ENCODE results near the gene ZNF212. TPM values are rescaled to one million over a fixed set of nuclear protein-coding genes. Genes with fewer than 3 reads are reported as not detected.
A peak's percentile ranks its signal among the peaks of the same experiment; 100 is the strongest.

Gene ZNF212
- 10 to 100 TPM in 3 of 4 donors, 1 to 10 TPM in 1; 9.0 to 25.0 (median 14.0) TPM for total RNA-seq

DNA sequence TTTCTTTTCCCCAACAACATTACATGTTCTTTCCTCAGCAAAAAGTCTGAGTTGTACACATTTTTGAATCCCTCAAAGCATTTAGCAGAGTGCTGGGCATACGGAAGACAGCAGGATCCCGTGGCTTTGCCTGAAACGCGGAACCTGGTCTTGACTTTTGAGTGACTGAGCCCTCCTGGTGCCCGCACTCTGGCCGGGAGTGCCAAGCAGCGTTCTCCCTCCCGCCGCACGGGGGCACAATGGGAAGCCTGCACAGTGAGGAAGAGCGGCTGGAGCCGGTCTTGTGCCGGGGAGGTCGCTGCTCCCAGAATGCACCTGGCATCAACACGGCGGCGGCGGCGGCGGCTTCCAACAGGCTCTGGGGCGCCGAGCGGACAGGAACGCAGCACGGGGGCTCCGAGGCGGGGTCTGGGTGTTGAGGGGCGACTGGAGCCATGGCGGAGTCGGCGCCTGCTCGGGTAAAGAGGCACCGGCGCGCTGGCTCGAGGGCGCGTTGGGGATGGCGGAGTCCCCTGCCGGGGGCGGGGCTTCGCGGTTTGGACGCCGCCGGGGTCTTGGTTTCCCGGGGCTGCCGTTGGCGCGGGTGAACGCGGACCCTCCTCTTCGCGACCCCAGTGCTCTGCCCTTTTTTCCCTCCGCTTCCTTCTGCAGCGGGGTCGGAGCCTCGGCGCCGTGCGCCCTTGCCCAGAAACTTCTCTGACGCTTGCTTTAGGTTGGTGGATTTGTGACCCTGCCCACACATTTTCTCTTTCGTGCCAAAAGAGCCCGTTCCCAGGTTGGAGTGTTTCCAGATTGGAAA is at the start of gene ZNF212:
Gene ZNF212 (plus strand): TSS at position 307 of the 799 bp plus-strand sequence. CDS start 128 bp downstream, at position 435.
- intact Hi-C loops (cut with DNase I; ENCODE audit: low total_unique reads) = no loop called here
- 0 to 1% methylated on average over 34 to 64 of the region's 64 CpGs for WGBS, 2 donors
- no peak for TF ChIP-seq POLR2A (IDR thresholded peaks at IDR 0.05)
- peak in 1 of 3 donors; percentile 69 for TF ChIP-seq CTCF (IDR thresholded peaks at IDR 0.05)
- peak; percentile 87 to 97 for DNase-seq (ENCODE audit: low spot score in 2 of 2)
- peak within 1 kb of the TSS; percentile 85 for H3K4me3 ChIP-seq (ENCODE audit: low read depth, poor library complexity, severe bottlenecking)

DNA sequence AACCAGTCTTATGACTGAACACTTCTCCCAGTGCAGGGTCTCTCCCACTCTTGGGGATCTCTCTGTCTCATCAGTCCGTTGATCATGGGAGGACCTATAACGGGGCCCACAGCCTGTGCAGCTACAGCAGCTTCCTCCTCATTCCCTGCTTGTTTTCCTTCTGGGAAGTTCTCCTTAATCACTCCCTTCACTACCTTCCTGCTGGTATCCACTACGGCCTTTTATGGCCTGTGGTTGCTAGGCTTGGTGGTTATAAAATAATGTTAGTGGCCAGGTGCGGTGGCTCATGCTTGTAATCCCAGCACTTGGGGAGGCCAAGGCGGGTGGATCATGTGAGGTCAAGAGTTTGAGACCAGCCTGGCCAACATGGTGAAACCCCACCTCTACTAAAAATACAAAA is 47.6 kb upstream of the ZNF212 start:
- no peak for DNase-seq (ENCODE audit: low spot score in 2 of 2)
- intact Hi-C loops (cut with DNase I; ENCODE audit: low total_unique reads) = no loop called here
- no peak overlapping the region for H3K4me3 ChIP-seq (ENCODE audit: low read depth, poor library complexity, severe bottlenecking)
- 58 to 60% methylated on average over 5 of the region's 5 CpGs for WGBS, 2 donors
- TF ChIP-seq POLR2A (IDR thresholded peaks at IDR 0.05) (no peak), CTCF (IDR thresholded peaks at IDR 0.05) (no peak)

DNA sequence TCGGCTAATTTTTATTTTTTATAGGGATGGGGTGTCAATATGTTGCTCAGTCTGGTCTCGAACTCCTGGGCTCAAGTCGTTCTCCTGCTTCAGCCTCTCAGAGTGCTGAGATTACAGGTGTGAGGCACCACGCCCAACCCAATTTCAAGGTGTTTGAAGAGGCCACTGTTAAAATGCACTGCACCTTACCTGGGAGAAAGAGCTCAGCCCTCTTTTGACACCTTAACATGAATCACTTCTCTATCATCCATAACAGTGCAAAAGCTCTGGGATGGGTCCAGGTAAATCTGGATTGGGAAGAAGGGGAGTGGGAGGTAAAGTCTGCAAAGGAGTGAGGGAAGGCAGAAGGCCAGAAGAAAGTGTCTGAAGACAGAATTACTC is 44.7 kb upstream of the ZNF212 start:
- intact Hi-C loops (cut with DNase I; ENCODE audit: low total_unique reads) = no loop called here
- TF ChIP-seq POLR2A (IDR thresholded peaks at IDR 0.05) (no peak), CTCF (IDR thresholded peaks at IDR 0.05) (no peak)

DNA sequence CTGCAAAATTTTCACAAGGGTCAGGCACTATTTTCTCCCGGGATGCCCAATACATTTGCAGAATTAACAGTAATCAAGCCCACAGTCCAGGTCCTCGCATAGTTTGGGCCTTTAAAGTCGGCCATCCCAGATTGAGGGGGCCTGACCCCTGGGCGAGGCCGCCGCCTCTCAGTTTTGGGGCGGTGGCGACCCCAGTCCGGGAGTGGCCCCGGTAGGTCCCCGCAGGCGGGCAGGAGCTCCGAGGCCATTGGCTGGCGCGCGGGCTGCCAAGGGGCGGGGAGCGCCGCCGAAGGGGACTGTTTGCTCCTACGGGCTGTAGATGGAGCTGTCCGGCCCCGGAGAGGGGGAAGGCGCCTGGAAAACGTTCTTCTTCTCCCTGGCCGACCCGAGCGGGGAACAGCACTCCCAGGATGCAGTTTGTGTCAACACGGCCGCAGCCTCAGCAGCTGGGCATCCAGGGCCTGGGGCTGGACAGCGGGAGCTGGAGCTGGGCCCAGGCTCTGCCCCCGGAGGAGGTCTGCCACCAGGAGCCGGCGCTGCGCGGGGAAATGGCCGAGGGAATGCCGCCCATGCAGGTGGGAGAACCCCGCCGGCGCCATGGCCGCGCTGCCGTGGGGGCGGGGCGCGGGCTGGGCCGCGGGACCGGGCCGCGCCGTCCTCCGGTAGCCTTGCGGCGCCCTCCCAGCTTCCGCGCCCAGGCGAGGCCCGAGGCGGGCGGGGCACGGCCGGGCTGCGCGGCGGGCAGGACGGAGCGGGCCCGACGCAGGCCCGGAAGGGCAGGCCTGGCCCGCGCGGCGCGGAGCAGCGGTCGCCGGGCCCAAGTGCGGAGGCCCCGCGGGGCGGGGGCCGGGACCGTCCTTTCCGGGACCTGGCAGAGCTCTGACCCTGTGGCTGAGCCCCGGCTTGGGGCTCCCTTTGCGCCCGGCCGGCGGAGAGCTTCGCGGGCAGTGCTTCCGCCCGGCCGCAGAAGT is 44.0 kb upstream of the ZNF212 start, which contains the start of gene ZNF282:
Gene ZNF282 (plus strand): TSS at position 367 of the 971 bp plus-strand sequence. CDS start 44 bp downstream, at position 411.
- peak; percentile 84 to 97 for DNase-seq (ENCODE audit: low spot score in 2 of 2)

More for the DNA sequence above, 44.7 kb upstream of the ZNF212 start:
- no peak overlapping the region for H3K4me3 ChIP-seq (ENCODE audit: low read depth, poor library complexity, severe bottlenecking)
- no peak for DNase-seq (ENCODE audit: low spot score in 2 of 2)
- WGBS, 2 donors = 64 to 68% methylated on average over 4 of the region's 4 CpGs

More for the DNA sequence above, 44.0 kb upstream of the ZNF212 start, which contains the start of gene ZNF282:
- intact Hi-C loops (cut with DNase I; ENCODE audit: low total_unique reads) = no loop called here
- 0% methylated on average over 22 to 62 of the region's 97 CpGs for WGBS, 2 donors
- peak within 1 kb of the TSS; percentile 83 for H3K4me3 ChIP-seq (ENCODE audit: low read depth, poor library complexity, severe bottlenecking)
- no peak for TF ChIP-seq CTCF (IDR thresholded peaks at IDR 0.05)
- TF ChIP-seq POLR2A (IDR thresholded peaks at IDR 0.05) = no peak

Measured in lower leg skin (tissue), 4 donors.